Adrenal gland (tissue), 12 donors: ENCODE data around the gene TMEM115. TPM values are rescaled to one million over a fixed set of nuclear protein-coding genes. Genes with fewer than 3 reads are reported as not detected.

Source experiments
- DNase-seq, 7 donors: peaks; one replicate each; pipeline ENCODE4 v3.0.0-alpha.2; 2019 to 2020
- H3K27ac ChIP-seq, 5 donors: fragments of 200-600 bp; sonication (generic) in 4 of 5; 1 replicate in 3 of 5; 2 replicates in 2 of 5; pipeline versions ENCODE4 v1.5.1 to v1.8.0; 2016 to 2020; ENCODE audit warnings: mild to moderate bottlenecking in 1 of 5
- H3K27me3 ChIP-seq: fragments of 200-600 bp; 2 replicates; pipeline ENCODE4 v1.8.0; 2021
- H3K36me3 ChIP-seq, 2 donors: fragments of 200-600 bp; replicated peaks in 1 of 2; 1 replicate in 1 of 2; 2 replicates in 1 of 2; pipeline versions ENCODE4 v1.5.1 to v1.8.0; 2018 to 2022
- H3K4me1 ChIP-seq, 2 donors: fragments of 200-600 bp; replicated peaks in 1 of 2; 1 replicate in 1 of 2; 2 replicates in 1 of 2; pipeline versions ENCODE4 v1.5.1 to v1.8.0; 2018 to 2021
- H3K4me3 ChIP-seq, 4 donors: fragments of 200-600 bp; sonication (generic) in 3 of 4; one replicate each; pipeline ENCODE4 v1.5.1; 2016 to 2018
- H3K9me3 ChIP-seq, 3 donors: fragments of 200-600 bp; sonication (generic) in 1 of 3; replicated peaks in 1 of 3; 1 replicate in 2 of 3; 2 replicates in 1 of 3; pipeline versions ENCODE4 v1.5.1 to v1.8.0; 2016 to 2021
- CTCF ChIP-seq, 6 experiments: fragments of 450-650 bp in 4 of 6; fragments of 200-600 bp in 2 of 6; sonication (generic) in 1 of 6; IDR thresholded peaks; 1 replicate in 5 of 6; 2 replicates in 1 of 6; pipeline versions ENCODE4 v1.5.1 to v1.8.0; 2016 to 2021; ENCODE audit warnings: antibody characterized with exemption in 6 of 6, mild to moderate bottlenecking in 2 of 6, moderate library complexity in 1 of 6
- POLR2A ChIP-seq, 2 donors: fragments of 450-650 bp; IDR thresholded peaks; one replicate each; pipeline ENCODE4 v1.6.1; 2017; ENCODE audit warnings: antibody characterized with exemption in 2 of 2, mild to moderate bottlenecking in 2 of 2, moderate library complexity in 1 of 2
- WGBS, 4 donors: extraction: QIAGEN DNeasy Blood & Tissue Kit in 2 of 4; methylation state at CpG; one replicate each; pipeline versions ENCODE4 v1.1.5 to v1.1.7; 2013 to 2017; 5-methylcytosine and 5-hydroxymethylcytosine counted together
- intact Hi-C, 2 donors: fragments of 100-400 bp; cut with DNase I; formaldehyde crosslinking; loops; one replicate each; pipeline versions ENCODE4 v1.14.1 to v1.15.0; 2022 to 2023
- polyA plus RNA-seq, 3 donors: library from polyadenylated mRNA; stranded (reverse); fragments of 200-250 nt in 2 of 3; fragments of 350-450 nt in 1 of 3; fragmentation: Illumina TruSeq in 1 of 3; extraction: RNeasy Lipid Tissue Mini Kit (QIAGEN cat#74804) in 1 of 3; gene quantifications; one replicate each; pipeline ENCODE4 v1.2.3, GENCODE V29; 2013 to 2014
- total RNA-seq, 9 donors: library from RNA; depleted of rRNA in 4 of 9; stranded (reverse); fragments of >200 nt in 4 of 9; fragments of 120-200 nt in 1 of 9; fragmentation: NEBNext Ultra II Directional in 1 of 9; extraction: Animal tissue kit (Norgen Biotek cat#: 25700) in 1 of 9; gene quantifications; one replicate each; pipeline versions ENCODE4 v1.1.0 to v1.2.4, GENCODE V29; 2013 to 2023
- donor health status: healthy with polysubstance abuse.
- donor health status: Bipolar disorder and iron deficiency.
- donor health status: DM: yes; HTN: yes; CAD: no.
- donor health status: DM: no; HTN: no; CAD: no.
- donor health status: DM: no; HTN: no; CAD: no.
- donor health status: DM: yes; HTN: yes; CAD: no.

TMEM115 gene
- total and polyA plus RNA-seq, 12 donors, result 23.6 to 88.5 (median 59.7) TPM

- Histone ChIP-seq H3K4me3 (no peak overlapping the region), H3K9me3 (no peaks in the 10 kb centered on the region), H3K4me1 (peaks cover 4 to 10% of the 10 kb centered on the region in 2 donors), H3K36me3 (no peaks in the 10 kb centered on the region), H3K27ac (no peak overlapping the region), H3K27me3 (no peaks in the 10 kb centered on the region)
- intact Hi-C loops, result no loop called here
- no peak for DNase-seq
- TF ChIP-seq POLR2A (IDR thresholded peaks at IDR 0.05), result no peak
- no peak for TF ChIP-seq CTCF (IDR thresholded peaks at IDR 0.05)
- WGBS, 4 donors, result 88 to 95% (median 88%) methylated on average over 14 to 22 of the region's 22 CpGs
These were observed 29.5 kb upstream of the TMEM115 start for GRCh38 chr3:50388720-50389413.

- no peak overlapping the region for H3K4me3 ChIP-seq
- H3K27ac ChIP-seq, result no peak overlapping the region
- WGBS, 4 donors, result 79 to 86% (median 82%) methylated on average over 15 to 25 of the region's 25 CpGs
- peaks cover 4 to 10% of the 10 kb centered on the region in 2 donors for H3K4me1 ChIP-seq
- no peaks in the 10 kb centered on the region for H3K36me3 ChIP-seq
- H3K27me3 ChIP-seq, result no peaks in the 10 kb centered on the region
- DNase-seq, result no peak
- intact Hi-C loops, result no loop called here
- TF ChIP-seq POLR2A (IDR thresholded peaks at IDR 0.05) (no peak), CTCF (IDR thresholded peaks at IDR 0.05) (no peak)
- H3K9me3 ChIP-seq, result no peaks in the 10 kb centered on the region
These were observed 28.8 kb upstream of the TMEM115 start for GRCh38 chr3:50388016-50388719.

DNA sequence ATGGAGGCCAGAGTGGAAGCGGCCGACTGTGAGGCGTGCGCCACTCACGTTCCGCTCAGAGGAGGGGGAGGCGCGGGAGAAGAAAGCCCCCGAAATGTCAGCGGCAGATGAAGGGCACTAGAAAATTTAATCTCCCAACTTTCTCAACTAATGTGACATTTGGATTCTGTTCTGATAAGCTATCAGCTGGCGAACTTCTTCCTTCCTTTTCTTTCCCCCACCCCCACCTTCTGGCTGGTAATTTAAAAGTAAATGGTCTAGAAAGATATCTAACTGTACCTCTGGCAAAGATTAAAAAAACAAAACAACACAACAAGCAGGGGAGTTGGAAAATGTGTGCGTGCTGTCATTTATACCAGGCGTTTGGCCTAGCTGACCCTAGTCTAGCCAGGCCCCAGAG lies 26.4 kb upstream of the TMEM115 start:
- WGBS, 4 donors, result 69 to 81% (median 79%) methylated on average over 13 of the region's 13 CpGs
- TF ChIP-seq CTCF (IDR thresholded peaks at IDR 0.05), result no peak
- no peak for TF ChIP-seq POLR2A (IDR thresholded peaks at IDR 0.05)
- intact Hi-C loops, result no loop called here
- Histone ChIP-seq H3K27me3 (no peaks in the 10 kb centered on the region), H3K9me3 (no peaks in the 10 kb centered on the region), H3K36me3 (no peaks in the 10 kb centered on the region), H3K4me3 (no peak overlapping the region), H3K4me1 (peaks cover under 1 to 7% of the 10 kb centered on the region in 2 donors), H3K27ac (no peak overlapping the region)
- DNase-seq, result no peak

GRCh38 chr3:50383750-50384149 lies 24.4 kb upstream of the TMEM115 start:
- Histone ChIP-seq H3K4me3 (no peak overlapping the region), H3K9me3 (no peaks in the 10 kb centered on the region), H3K27ac (no peak overlapping the region), H3K4me1 (peaks cover 0 to 3% of the 10 kb centered on the region in 2 donors), H3K36me3 (no peaks in the 10 kb centered on the region), H3K27me3 (no peaks in the 10 kb centered on the region)
- 45 to 93% (median 87%) methylated on average over 2 to 6 of the region's 6 CpGs for WGBS, 4 donors
- no peak for DNase-seq
- intact Hi-C loops, result no loop called here
- TF ChIP-seq POLR2A (IDR thresholded peaks at IDR 0.05) (no peak), CTCF (IDR thresholded peaks at IDR 0.05) (no peak)
